ENCODE data around the gene GPA33. TPM values are rescaled to one million over a fixed set of nuclear protein-coding genes. Genes with fewer than 3 reads are reported as not detected.

The GPA33 gene
- total and polyA plus RNA-seq, 4 donors = 0.26 to 1.5 (median 0.70) TPM

GRCh38 chr1:167137332-167137781, 47.2 kb upstream of the GPA33 start:
- 50 to 71% methylated on average over 6 of the region's 6 CpGs for WGBS, 2 donors

DNA sequence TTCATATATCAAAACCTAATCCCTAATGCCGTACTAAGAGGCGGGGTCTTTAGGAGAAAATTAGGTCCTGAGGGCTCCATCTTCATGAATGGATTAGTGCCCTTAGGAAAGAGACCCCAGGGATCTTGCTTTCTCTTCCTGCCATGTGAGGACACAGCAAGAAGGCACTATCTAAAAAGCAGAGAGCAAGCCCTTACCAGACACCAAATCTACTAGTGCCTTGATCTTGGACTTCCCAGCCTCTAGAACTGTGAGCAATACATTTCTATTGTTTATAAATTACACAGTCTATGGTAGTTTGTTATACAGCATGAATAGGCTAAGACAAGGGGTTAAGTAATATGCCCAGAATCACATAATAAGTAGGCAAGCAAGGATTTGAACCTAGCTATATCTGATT, 46.6 kb upstream of the GPA33 start:
- DNase-seq (no peak), ATAC-seq (ENCODE audit: insufficient read depth, low FRiP score) (no peak)
- Histone ChIP-seq H3K27ac (ENCODE audit: low read depth in 1 of 2, low read length in 1 of 2) (no peak overlapping the region), H3K9me3 (ENCODE audit: control insufficient read depth in 4 of 4, insufficient read depth in 3 of 4, low read length in 3 of 4) (peaks cover 0 to 2% (median 0%) of the 10 kb centered on the region in 4 donors), H3K27me3 (ENCODE audit: control insufficient read depth in 3 of 3, insufficient read depth in 3 of 3, low read length in 2 of 3) (no peaks in the 10 kb centered on the region), H3K4me1 (ENCODE audit: control insufficient read depth in 5 of 5, insufficient read depth in 5 of 5, low read length in 5 of 5) (no peaks in the 10 kb centered on the region), H3K36me3 (ENCODE audit: control insufficient read depth in 4 of 4, insufficient read depth in 4 of 4, low read length in 4 of 4) (no peaks in the 10 kb centered on the region), H3K9ac (ENCODE audit: insufficient read depth in 1 of 2, low read length in 2 of 2) (no peak overlapping the region), H3K4me3 (no peak overlapping the region)
- 46 to 85% methylated on average over 2 of the region's 2 CpGs for WGBS, 2 donors
- TF ChIP-seq, protein P1, sequence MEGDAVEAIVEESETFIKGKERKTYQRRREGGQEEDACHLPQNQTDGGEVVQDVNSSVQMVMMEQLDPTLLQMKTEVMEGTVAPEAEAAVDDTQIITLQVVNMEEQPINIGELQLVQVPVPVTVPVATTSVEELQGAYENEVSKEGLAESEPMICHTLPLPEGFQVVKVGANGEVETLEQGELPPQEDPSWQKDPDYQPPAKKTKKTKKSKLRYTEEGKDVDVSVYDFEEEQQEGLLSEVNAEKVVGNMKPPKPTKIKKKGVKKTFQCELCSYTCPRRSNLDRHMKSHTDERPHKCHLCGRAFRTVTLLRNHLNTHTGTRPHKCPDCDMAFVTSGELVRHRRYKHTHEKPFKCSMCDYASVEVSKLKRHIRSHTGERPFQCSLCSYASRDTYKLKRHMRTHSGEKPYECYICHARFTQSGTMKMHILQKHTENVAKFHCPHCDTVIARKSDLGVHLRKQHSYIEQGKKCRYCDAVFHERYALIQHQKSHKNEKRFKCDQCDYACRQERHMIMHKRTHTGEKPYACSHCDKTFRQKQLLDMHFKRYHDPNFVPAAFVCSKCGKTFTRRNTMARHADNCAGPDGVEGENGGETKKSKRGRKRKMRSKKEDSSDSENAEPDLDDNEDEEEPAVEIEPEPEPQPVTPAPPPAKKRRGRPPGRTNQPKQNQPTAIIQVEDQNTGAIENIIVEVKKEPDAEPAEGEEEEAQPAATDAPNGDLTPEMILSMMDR (IDR thresholded peaks at IDR 0.05; ENCODE audit: control extremely low read depth, extremely low read depth) = no peak

More at GRCh38 chr1:167137332-167137781, 47.2 kb upstream of the GPA33 start:
- ATAC-seq (ENCODE audit: insufficient read depth, low FRiP score) (no peak), DNase-seq (no peak)
- Histone ChIP-seq H3K27me3 (ENCODE audit: control insufficient read depth in 3 of 3, insufficient read depth in 3 of 3, low read length in 2 of 3) (no peaks in the 10 kb centered on the region), H3K36me3 (ENCODE audit: control insufficient read depth in 4 of 4, insufficient read depth in 4 of 4, low read length in 4 of 4) (no peaks in the 10 kb centered on the region), H3K9me3 (ENCODE audit: control insufficient read depth in 4 of 4, insufficient read depth in 3 of 4, low read length in 3 of 4) (peaks cover 0 to 2% (median 0%) of the 10 kb centered on the region in 4 donors), H3K9ac (ENCODE audit: insufficient read depth in 1 of 2, low read length in 2 of 2) (no peak overlapping the region), H3K27ac (ENCODE audit: low read depth in 1 of 2, low read length in 1 of 2) (no peak overlapping the region), H3K4me1 (ENCODE audit: control insufficient read depth in 5 of 5, insufficient read depth in 5 of 5, low read length in 5 of 5) (no peaks in the 10 kb centered on the region), H3K4me3 (no peak overlapping the region)
- TF ChIP-seq, protein P1 (IDR thresholded peaks at IDR 0.05; ENCODE audit: control extremely low read depth, extremely low read depth) = no peak

DNA sequence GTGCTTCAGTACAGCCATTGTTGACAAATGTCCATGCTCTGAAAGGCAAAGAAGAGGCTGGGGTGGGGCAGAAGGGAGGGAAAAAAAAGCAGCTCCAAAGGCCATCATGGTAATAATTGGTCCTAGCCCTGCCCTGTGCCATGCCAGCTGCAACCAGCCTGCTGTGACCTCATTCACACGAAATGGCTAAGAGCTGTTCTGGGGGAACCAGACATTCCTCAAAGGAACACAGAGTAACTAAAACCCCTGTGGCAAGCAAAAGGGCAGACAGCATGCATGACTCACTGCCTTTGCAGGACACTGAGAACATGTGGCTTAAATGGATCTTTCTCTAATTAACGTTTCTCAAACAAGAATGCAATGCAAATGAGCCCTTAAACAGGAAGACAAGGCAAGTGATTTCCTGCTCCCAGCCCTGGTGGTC, 46.0 kb upstream of the GPA33 start:
- Histone ChIP-seq H3K27me3 (ENCODE audit: control insufficient read depth in 3 of 3, insufficient read depth in 3 of 3, low read length in 2 of 3) (no peaks in the 10 kb centered on the region), H3K9ac (ENCODE audit: insufficient read depth in 1 of 2, low read length in 2 of 2) (no peak overlapping the region), H3K27ac (ENCODE audit: low read depth in 1 of 2, low read length in 1 of 2) (no peak overlapping the region), H3K9me3 (ENCODE audit: control insufficient read depth in 4 of 4, insufficient read depth in 3 of 4, low read length in 3 of 4) (peaks cover 0 to 2% (median 0%) of the 10 kb centered on the region in 4 donors), H3K36me3 (ENCODE audit: control insufficient read depth in 4 of 4, insufficient read depth in 4 of 4, low read length in 4 of 4) (no peaks in the 10 kb centered on the region), H3K4me1 (ENCODE audit: control insufficient read depth in 5 of 5, insufficient read depth in 5 of 5, low read length in 5 of 5) (no peaks in the 10 kb centered on the region), H3K4me3 (no peak overlapping the region)
- TF ChIP-seq, protein P1 (IDR thresholded peaks at IDR 0.05; ENCODE audit: control extremely low read depth, extremely low read depth) = no peak
- 39 to 40% methylated on average over 2 of the region's 2 CpGs for WGBS, 2 donors
- DNase-seq (no peak), ATAC-seq (ENCODE audit: insufficient read depth, low FRiP score) (no peak)

- no peaks in the 10 kb centered on the region for H3K27me3 ChIP-seq (ENCODE audit: control insufficient read depth in 3 of 3, insufficient read depth in 3 of 3, low read length in 2 of 3)
- peaks cover 0 to 2% (median 0%) of the 10 kb centered on the region in 4 donors for H3K9me3 ChIP-seq (ENCODE audit: control insufficient read depth in 4 of 4, insufficient read depth in 3 of 4, low read length in 3 of 4)
- ATAC-seq (ENCODE audit: insufficient read depth, low FRiP score) = no peak
- H3K4me3 ChIP-seq = no peak overlapping the region
- H3K27ac ChIP-seq (ENCODE audit: low read depth in 1 of 2, low read length in 1 of 2) = no peak overlapping the region
- H3K4me1 ChIP-seq (ENCODE audit: control insufficient read depth in 5 of 5, insufficient read depth in 5 of 5, low read length in 5 of 5) = no peaks in the 10 kb centered on the region
- DNase-seq = no peak
- H3K36me3 ChIP-seq (ENCODE audit: control insufficient read depth in 4 of 4, insufficient read depth in 4 of 4, low read length in 4 of 4) = no peaks in the 10 kb centered on the region
- TF ChIP-seq, protein P1 (IDR thresholded peaks at IDR 0.05; ENCODE audit: control extremely low read depth, extremely low read depth) = no peak
- WGBS, 2 donors = 78 to 92% methylated on average over 4 of the region's 4 CpGs
- H3K9ac ChIP-seq (ENCODE audit: insufficient read depth in 1 of 2, low read length in 2 of 2) = no peak overlapping the region
Observed at GRCh38 chr1:167135281-167135840, 45.2 kb upstream of the GPA33 start.
